Measurements from ENCODE around the gene VPS13C.

VPS13C gene

DNA sequence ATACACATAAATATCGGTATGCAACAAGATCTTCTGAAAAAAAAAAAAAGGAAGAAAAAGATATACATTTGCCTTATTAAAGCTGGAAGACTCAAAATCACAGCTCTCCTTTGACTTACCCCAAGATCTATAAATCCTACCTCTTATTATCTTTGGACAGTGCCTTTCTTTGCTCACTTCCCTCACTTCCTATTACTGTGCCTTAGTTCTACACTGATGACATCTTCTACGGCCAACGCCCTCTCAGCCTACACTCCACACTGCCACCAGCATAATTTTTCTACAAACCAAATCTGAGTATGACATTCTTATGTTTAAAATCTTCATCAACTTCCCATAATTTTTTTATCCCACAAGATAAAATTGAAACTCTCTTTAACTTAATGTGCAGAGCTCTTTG, 137.1 kb downstream of the VPS13C start:
- Mint-ChIP-seq H3K36me3 (ENCODE audit: insufficient read depth) (peaks cover 49% of the 10 kb centered on the region), H3K9me3 (no peaks in the 10 kb centered on the region), H3K4me3 (no peak overlapping the region), H3K27me3 (no peaks in the 10 kb centered on the region), H3K27ac (peak overlapping the region in 1 of 2 donors; percentile 55), H3K4me1 (ENCODE audit: low read depth in 2 of 2) (peaks cover 0 to 4% of the 10 kb centered on the region in 2 donors)
- ATAC-seq (replicated peaks) (no peak), DNase-seq (no peak)

- H3K4me1 Mint-ChIP-seq (ENCODE audit: low read depth in 2 of 2): peaks cover 0 to 4% of the 10 kb centered on the region in 2 donors
- H3K36me3 Mint-ChIP-seq (ENCODE audit: insufficient read depth): peaks cover 65% of the 10 kb centered on the region
- ATAC-seq (replicated peaks) (no peak), DNase-seq (no peak)
- H3K9me3 Mint-ChIP-seq: no peaks in the 10 kb centered on the region
- no peak overlapping the region for H3K27ac Mint-ChIP-seq
- H3K4me3 Mint-ChIP-seq: no peak overlapping the region
- H3K27me3 Mint-ChIP-seq: no peaks in the 10 kb centered on the region
Observed at GRCh38 chr15:61921093-61921492, 139.2 kb downstream of the VPS13C start.

- Mint-ChIP-seq H3K27ac (peak overlapping the region in 1 of 2 donors; percentile 46), H3K36me3 (ENCODE audit: insufficient read depth) (peaks cover 70% of the 10 kb centered on the region), H3K9me3 (no peaks in the 10 kb centered on the region), H3K27me3 (no peaks in the 10 kb centered on the region), H3K4me3 (no peak overlapping the region), H3K4me1 (ENCODE audit: low read depth in 2 of 2) (peaks cover 0 to 4% of the 10 kb centered on the region in 2 donors)
- ATAC-seq (replicated peaks) (no peak), DNase-seq (no peak)
Observed at GRCh38 chr15:61917457-61917856, 142.8 kb downstream of the VPS13C start.

DNA sequence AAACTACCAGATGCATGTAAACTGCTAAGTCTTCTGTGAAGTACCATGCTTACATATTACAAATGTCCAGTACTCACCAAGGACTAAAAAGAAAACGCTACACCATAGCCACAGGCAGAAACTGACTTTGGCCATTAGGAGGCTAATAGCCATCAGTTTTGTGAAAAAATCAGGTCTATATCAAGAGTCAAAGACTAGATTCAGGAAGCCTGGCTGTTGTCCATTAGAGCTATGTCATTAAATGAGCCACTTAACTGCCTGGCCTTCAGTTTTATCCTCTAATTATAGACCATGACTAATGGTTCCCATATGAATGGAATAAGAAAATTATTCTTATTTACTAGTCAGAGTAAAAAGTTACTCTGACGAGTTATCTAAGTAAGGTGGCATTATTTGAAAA, 144.1 kb downstream of the VPS13C start:
- Mint-ChIP-seq H3K27ac (no peak overlapping the region), H3K9me3 (no peaks in the 10 kb centered on the region), H3K27me3 (no peaks in the 10 kb centered on the region), H3K4me3 (no peak overlapping the region), H3K36me3 (ENCODE audit: insufficient read depth) (peaks cover 64% of the 10 kb centered on the region), H3K4me1 (ENCODE audit: low read depth in 2 of 2) (peaks cover 0 to 4% of the 10 kb centered on the region in 2 donors)
- ATAC-seq (replicated peaks) (no peak), DNase-seq (no peak)

DNA sequence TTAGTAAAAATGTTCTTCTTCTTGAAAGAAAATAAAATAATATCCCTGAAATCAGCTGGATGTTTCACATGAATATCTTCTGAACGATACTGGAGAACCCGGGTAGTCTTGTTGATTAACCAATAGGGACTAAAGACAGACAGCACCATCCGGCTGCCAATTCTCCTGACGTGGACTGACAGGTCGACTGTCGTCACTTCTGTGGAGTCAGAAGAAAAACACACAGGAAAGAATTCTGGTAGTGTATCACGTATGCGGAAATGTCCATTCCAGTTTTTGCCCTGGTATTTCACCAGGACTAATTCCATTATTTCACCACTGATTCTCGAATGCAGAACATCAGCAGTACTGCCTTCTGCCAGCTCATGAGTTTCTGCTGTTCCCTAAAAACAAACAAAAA, 144.6 kb downstream of the VPS13C start:
- Mint-ChIP-seq H3K4me3 (no peak overlapping the region), H3K9me3 (no peaks in the 10 kb centered on the region), H3K36me3 (ENCODE audit: insufficient read depth) (peaks cover 61% of the 10 kb centered on the region), H3K27ac (no peak overlapping the region), H3K27me3 (no peaks in the 10 kb centered on the region), H3K4me1 (ENCODE audit: low read depth in 2 of 2) (peaks cover 0 to 4% of the 10 kb centered on the region in 2 donors)
- no peak for ATAC-seq (replicated peaks)
- no peak for DNase-seq

- H3K36me3 Mint-ChIP-seq (ENCODE audit: insufficient read depth): peaks cover 53% of the 10 kb centered on the region
Observed at GRCh38 chr15:61910839-61911369, 149.3 kb downstream of the VPS13C start.

DNA sequence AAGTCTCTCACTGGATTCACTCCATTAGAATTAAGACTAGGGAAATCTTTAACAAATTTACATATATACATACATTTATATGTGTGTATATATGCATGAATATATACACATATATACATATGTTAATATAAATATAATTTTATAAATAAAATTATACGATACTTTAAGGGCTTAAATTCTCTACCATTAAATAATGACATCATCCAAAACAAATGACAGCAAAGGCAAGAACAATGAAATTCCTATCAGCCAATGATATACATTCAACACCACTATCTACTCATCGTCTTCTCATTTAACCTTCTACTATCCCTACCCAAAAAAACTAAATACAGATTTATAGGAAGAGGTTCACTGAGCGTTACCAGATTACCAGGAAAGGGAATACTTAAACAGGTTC, 152.0 kb downstream of the VPS13C start:
- H3K27ac Mint-ChIP-seq: no peak overlapping the region
- DNase-seq: no peak
- H3K4me1 Mint-ChIP-seq (ENCODE audit: low read depth in 2 of 2): peaks cover 0 to 6% of the 10 kb centered on the region in 2 donors
- no peak overlapping the region for H3K4me3 Mint-ChIP-seq
- ATAC-seq (replicated peaks): no peak
- H3K9me3 Mint-ChIP-seq: no peaks in the 10 kb centered on the region
- H3K36me3 Mint-ChIP-seq (ENCODE audit: insufficient read depth): peaks cover 50% of the 10 kb centered on the region
- no peaks in the 10 kb centered on the region for H3K27me3 Mint-ChIP-seq

More at GRCh38 chr15:61910839-61911369, 149.3 kb downstream of the VPS13C start:
- ATAC-seq (replicated peaks) (no peak), DNase-seq (no peak)
- no peak overlapping the region for H3K4me3 Mint-ChIP-seq
- H3K27me3 Mint-ChIP-seq: no peaks in the 10 kb centered on the region
- H3K4me1 Mint-ChIP-seq (ENCODE audit: low read depth in 2 of 2): peaks cover 0 to 4% of the 10 kb centered on the region in 2 donors
- peak overlapping the region in 1 of 2 donors; percentile 32 for H3K27ac Mint-ChIP-seq
- H3K9me3 Mint-ChIP-seq: no peaks in the 10 kb centered on the region

DNA sequence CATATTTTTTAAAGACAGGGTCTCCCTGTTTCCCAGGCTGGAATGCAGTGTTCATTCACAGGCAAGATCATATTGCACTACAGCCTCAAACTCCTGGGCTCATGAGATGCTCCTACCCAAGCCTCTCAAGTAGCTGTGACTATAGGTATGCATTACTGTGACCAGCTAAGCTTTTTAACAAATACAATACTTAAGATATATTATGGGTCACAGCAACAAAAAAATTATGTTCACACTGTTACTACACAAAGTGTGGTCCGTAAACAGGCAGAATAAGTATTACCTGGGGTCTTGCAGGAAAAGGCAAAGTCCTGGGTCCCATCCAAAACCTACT, 152.5 kb downstream of the VPS13C start:
- Mint-ChIP-seq H3K9me3 (no peaks in the 10 kb centered on the region), H3K4me1 (ENCODE audit: low read depth in 2 of 2) (peaks cover 0 to 6% of the 10 kb centered on the region in 2 donors), H3K4me3 (no peak overlapping the region), H3K27me3 (no peaks in the 10 kb centered on the region), H3K36me3 (ENCODE audit: insufficient read depth) (peaks cover 53% of the 10 kb centered on the region), H3K27ac (no peak overlapping the region)
- ATAC-seq (replicated peaks) (no peak), DNase-seq (no peak)

DNA sequence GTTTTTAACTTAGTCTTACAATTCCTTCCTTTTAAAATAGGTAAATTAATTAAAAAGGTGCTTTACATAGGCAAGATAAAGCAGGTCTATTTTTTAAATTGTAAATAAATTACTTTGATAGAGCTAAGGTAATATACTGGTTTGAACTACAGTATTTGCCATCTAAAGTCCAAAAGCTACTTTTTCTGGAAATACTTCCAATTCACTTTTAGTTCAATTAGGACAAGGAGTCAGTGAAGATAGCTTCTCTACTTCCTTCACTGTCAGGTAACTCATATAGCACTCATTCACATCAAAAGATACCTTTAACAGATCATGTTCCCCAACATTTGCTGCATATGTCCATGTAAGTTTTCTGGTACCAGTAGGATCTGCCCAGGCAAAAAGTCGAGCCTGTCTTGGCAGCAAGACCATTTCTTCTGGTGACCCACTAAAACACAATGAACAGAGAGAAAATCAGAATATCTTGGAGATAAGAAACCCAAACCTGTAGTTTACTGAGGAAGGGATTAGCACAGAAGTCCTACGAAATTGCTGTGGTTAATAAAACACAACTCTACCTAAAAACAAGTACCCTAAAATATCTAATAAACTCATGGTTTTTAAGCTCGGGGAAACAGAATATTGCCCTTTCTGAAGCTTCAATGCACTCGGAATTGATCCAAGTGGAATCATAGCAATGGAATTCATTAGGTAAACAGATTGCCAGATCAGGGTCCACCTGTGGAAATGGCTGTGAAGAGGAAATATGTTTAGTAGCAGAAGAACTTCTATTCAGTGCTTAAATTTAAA, 153.1 kb downstream of the VPS13C start:
- H3K36me3 Mint-ChIP-seq (ENCODE audit: insufficient read depth): peaks cover 52% of the 10 kb centered on the region
- no peak overlapping the region for H3K4me3 Mint-ChIP-seq
- no peaks in the 10 kb centered on the region for H3K9me3 Mint-ChIP-seq
- DNase-seq (no peak), ATAC-seq (replicated peaks) (no peak)
- peak overlapping the region in 1 of 2 donors; percentile 47 for H3K27ac Mint-ChIP-seq
- H3K27me3 Mint-ChIP-seq: no peaks in the 10 kb centered on the region
- peaks cover 0 to 6% of the 10 kb centered on the region in 2 donors for H3K4me1 Mint-ChIP-seq (ENCODE audit: low read depth in 2 of 2)

DNA sequence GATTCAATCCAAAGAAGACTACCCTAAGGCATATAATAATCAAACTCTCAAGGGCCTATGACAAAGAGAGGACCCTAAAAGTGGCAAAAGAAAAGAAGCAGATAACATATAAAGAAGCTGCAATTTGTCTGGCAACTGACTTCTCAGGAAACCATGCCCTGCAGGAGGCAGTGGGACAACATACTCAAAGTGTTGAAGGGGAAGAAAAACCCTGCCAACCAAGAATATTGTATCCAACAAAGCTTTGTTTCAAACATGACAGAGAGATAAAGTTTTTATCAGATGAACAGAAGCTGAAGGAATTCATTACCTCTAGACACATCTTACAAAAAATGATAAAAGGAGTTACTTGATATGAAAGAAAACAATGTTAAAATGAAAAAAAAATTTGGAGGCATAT, 167.1 kb downstream of the VPS13C start:
- ATAC-seq (replicated peaks) (no peak), DNase-seq (no peak)
- H3K27ac Mint-ChIP-seq: no peak overlapping the region
- H3K9me3 Mint-ChIP-seq: peaks cover 4 to 12% of the 10 kb centered on the region in 2 donors
- H3K36me3 Mint-ChIP-seq (ENCODE audit: insufficient read depth): peaks cover 27% of the 10 kb centered on the region
- no peak overlapping the region for H3K4me3 Mint-ChIP-seq
- H3K4me1 Mint-ChIP-seq (ENCODE audit: low read depth in 2 of 2): peaks cover 2 to 14% of the 10 kb centered on the region in 2 donors
- H3K27me3 Mint-ChIP-seq: no peaks in the 10 kb centered on the region

DNA sequence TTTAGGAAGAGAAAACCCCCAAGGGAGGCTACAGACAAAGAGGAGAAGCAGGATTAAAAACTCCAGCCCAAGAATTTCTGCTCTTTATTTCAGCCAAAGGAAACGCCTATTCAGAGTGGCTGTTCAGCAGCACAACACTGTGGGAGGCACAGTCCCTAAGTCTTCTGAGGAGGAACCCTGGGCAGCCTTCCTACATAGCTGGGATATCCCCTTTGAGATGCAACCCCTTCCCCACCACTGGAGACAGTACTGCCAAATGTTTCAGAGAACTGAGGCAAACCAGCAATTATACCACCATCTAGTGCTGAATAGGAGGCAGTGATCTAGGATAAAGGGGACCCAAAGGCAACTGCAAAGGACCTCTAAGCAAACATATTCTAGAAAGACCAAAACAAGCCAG, 168.1 kb downstream of the VPS13C start:
- ATAC-seq (replicated peaks) (no peak), DNase-seq (no peak)
- Mint-ChIP-seq H3K36me3 (ENCODE audit: insufficient read depth) (peaks cover 27% of the 10 kb centered on the region), H3K9me3 (peaks cover 4 to 12% of the 10 kb centered on the region in 2 donors), H3K27me3 (no peaks in the 10 kb centered on the region), H3K27ac (no peak overlapping the region), H3K4me3 (no peak overlapping the region), H3K4me1 (ENCODE audit: low read depth in 2 of 2) (peaks cover 2 to 14% of the 10 kb centered on the region in 2 donors)

GRCh38 chr15:61890106-61890505, 170.1 kb downstream of the VPS13C start:
- Mint-ChIP-seq H3K27ac (peak overlapping the region in 1 of 2 donors; percentile 36), H3K27me3 (no peaks in the 10 kb centered on the region), H3K9me3 (peaks cover 4 to 12% of the 10 kb centered on the region in 2 donors), H3K4me3 (no peak overlapping the region), H3K4me1 (ENCODE audit: low read depth in 2 of 2) (peaks cover 2 to 4% of the 10 kb centered on the region in 2 donors), H3K36me3 (ENCODE audit: insufficient read depth) (peaks cover 24% of the 10 kb centered on the region)
- ATAC-seq (replicated peaks) (no peak), DNase-seq (no peak)

- ATAC-seq (replicated peaks) (no peak), DNase-seq (no peak)
- Mint-ChIP-seq H3K27me3 (no peaks in the 10 kb centered on the region), H3K4me3 (no peak overlapping the region), H3K4me1 (ENCODE audit: low read depth in 2 of 2) (peaks cover 0 to 2% of the 10 kb centered on the region in 2 donors), H3K9me3 (peaks cover 4 to 12% of the 10 kb centered on the region in 2 donors), H3K36me3 (ENCODE audit: insufficient read depth) (peaks cover 24% of the 10 kb centered on the region), H3K27ac (peak overlapping the region in 1 of 2 donors; percentile 36)
Observed at GRCh38 chr15:61889706-61890105, 170.5 kb downstream of the VPS13C start.

All from effector memory CD8-positive, alpha-beta T cell (primary cell).